ENCODE results near the gene FST.

FST gene

GRCh38 chr5:53453898-53454718 is 26.3 kb upstream of the FST start:
- no peak for TF ChIP-seq EZH2phosphoT487 (IDR thresholded peaks at IDR 0.05; ENCODE audit: low read depth)
- TF ChIP-seq CTCF (IDR thresholded peaks at IDR 0.05; ENCODE audit: low read depth, low read length): no peak
- H3K4me3 ChIP-seq (ENCODE audit: low read length): no peak overlapping the region
- H3K4me1 ChIP-seq (ENCODE audit: low read length): no peaks in the 10 kb centered on the region
- H3K4me2 ChIP-seq (ENCODE audit: low read length): no peak overlapping the region
- H3K27ac ChIP-seq (ENCODE audit: low read length): no peak overlapping the region
- H3K27me3 ChIP-seq (ENCODE audit: low read depth, low read length): no peaks in the 10 kb centered on the region
- H3K9ac ChIP-seq (ENCODE audit: low read length): no peak overlapping the region
- H3K9me3 ChIP-seq (ENCODE audit: insufficient read depth, low read length): no peaks in the 10 kb centered on the region
- H3K36me3 ChIP-seq (replicated peaks; ENCODE audit: low read depth, low read length): no peaks in the 10 kb centered on the region
- no peak overlapping the region for H2AFZ ChIP-seq (ENCODE audit: low read depth, low read length)
- H3K79me2 ChIP-seq (ENCODE audit: low read length): no peaks in the 10 kb centered on the region
- H4K20me1 ChIP-seq (ENCODE audit: insufficient read depth, low read length): no peaks in the 10 kb centered on the region

GRCh38 chr5:53454719-53455000 is 25.8 kb upstream of the FST start:
- no peak overlapping the region for H2AFZ ChIP-seq (ENCODE audit: low read depth, low read length)
- no peaks in the 10 kb centered on the region for H4K20me1 ChIP-seq (ENCODE audit: insufficient read depth, low read length)
- TF ChIP-seq EZH2phosphoT487 (IDR thresholded peaks at IDR 0.05; ENCODE audit: low read depth) (no peak), CTCF (IDR thresholded peaks at IDR 0.05; ENCODE audit: low read depth, low read length) (no peak)
- H3K36me3 ChIP-seq (replicated peaks; ENCODE audit: low read depth, low read length): no peaks in the 10 kb centered on the region
- H3K9me3 ChIP-seq (ENCODE audit: insufficient read depth, low read length): no peaks in the 10 kb centered on the region
- H3K27me3 ChIP-seq (ENCODE audit: low read depth, low read length): no peaks in the 10 kb centered on the region
- H3K79me2 ChIP-seq (ENCODE audit: low read length): no peaks in the 10 kb centered on the region
- no peak overlapping the region for H3K4me2 ChIP-seq (ENCODE audit: low read length)
- no peaks in the 10 kb centered on the region for H3K4me1 ChIP-seq (ENCODE audit: low read length)
- H3K9ac ChIP-seq (ENCODE audit: low read length): no peak overlapping the region
- no peak overlapping the region for H3K27ac ChIP-seq (ENCODE audit: low read length)
- H3K4me3 ChIP-seq (ENCODE audit: low read length): no peak overlapping the region

- Histone ChIP-seq H3K4me1 (ENCODE audit: low read length) (no peaks in the 10 kb centered on the region), H2AFZ (ENCODE audit: low read depth, low read length) (no peak overlapping the region), H3K27ac (ENCODE audit: low read length) (no peak overlapping the region), H4K20me1 (ENCODE audit: insufficient read depth, low read length) (no peaks in the 10 kb centered on the region), H3K4me2 (ENCODE audit: low read length) (no peak overlapping the region), H3K4me3 (ENCODE audit: low read length) (no peak overlapping the region), H3K9me3 (ENCODE audit: insufficient read depth, low read length) (no peaks in the 10 kb centered on the region), H3K27me3 (ENCODE audit: low read depth, low read length) (no peaks in the 10 kb centered on the region), H3K9ac (ENCODE audit: low read length) (no peak overlapping the region), H3K79me2 (ENCODE audit: low read length) (no peaks in the 10 kb centered on the region), H3K36me3 (replicated peaks; ENCODE audit: low read depth, low read length) (no peaks in the 10 kb centered on the region)
- TF ChIP-seq EZH2phosphoT487 (IDR thresholded peaks at IDR 0.05; ENCODE audit: low read depth) (no peak), CTCF (IDR thresholded peaks at IDR 0.05; ENCODE audit: low read depth, low read length) (no peak)
These were observed 24.1 kb upstream of the FST start for GRCh38 chr5:53456366-53456765.

GRCh38 chr5:53463909-53464621 is 16.4 kb upstream of the FST start:
- no peak overlapping the region for H2AFZ ChIP-seq (ENCODE audit: low read depth, low read length)
- no peaks in the 10 kb centered on the region for H3K36me3 ChIP-seq (replicated peaks; ENCODE audit: low read depth, low read length)
- no peaks in the 10 kb centered on the region for H3K79me2 ChIP-seq (ENCODE audit: low read length)
- peaks cover under 1% of the 10 kb centered on the region; the same call in 1 of the 2 replicates for H3K4me1 ChIP-seq (ENCODE audit: low read length)
- no peaks in the 10 kb centered on the region for H3K27me3 ChIP-seq (ENCODE audit: low read depth, low read length)
- TF ChIP-seq CTCF (IDR thresholded peaks at IDR 0.05; ENCODE audit: low read depth, low read length) (no peak), EZH2phosphoT487 (IDR thresholded peaks at IDR 0.05; ENCODE audit: low read depth) (no peak)
- no peak overlapping the region for H3K9ac ChIP-seq (ENCODE audit: low read length)
- no peak overlapping the region for H3K4me3 ChIP-seq (ENCODE audit: low read length)
- H3K27ac ChIP-seq (ENCODE audit: low read length): no peak overlapping the region
- H3K4me2 ChIP-seq (ENCODE audit: low read length): no peak overlapping the region
- no peaks in the 10 kb centered on the region for H4K20me1 ChIP-seq (ENCODE audit: insufficient read depth, low read length)
- H3K9me3 ChIP-seq (ENCODE audit: insufficient read depth, low read length): no peaks in the 10 kb centered on the region

Measured in OCI-LY3 (cell line).